ENCODE data around the gene KIF16B. TPM values are rescaled to one million over a fixed set of nuclear protein-coding genes. Genes with fewer than 3 reads are reported as not detected.
"Not testable (repeated sequence)": the region's sequence is repeated elsewhere in the genome, so short reads cannot be mapped to it uniquely, and the experiment has no call there.

The KIF16B gene
- total RNA-seq, 2 experiments from 2014 or later = 7.7 to 7.9 TPM

DNA sequence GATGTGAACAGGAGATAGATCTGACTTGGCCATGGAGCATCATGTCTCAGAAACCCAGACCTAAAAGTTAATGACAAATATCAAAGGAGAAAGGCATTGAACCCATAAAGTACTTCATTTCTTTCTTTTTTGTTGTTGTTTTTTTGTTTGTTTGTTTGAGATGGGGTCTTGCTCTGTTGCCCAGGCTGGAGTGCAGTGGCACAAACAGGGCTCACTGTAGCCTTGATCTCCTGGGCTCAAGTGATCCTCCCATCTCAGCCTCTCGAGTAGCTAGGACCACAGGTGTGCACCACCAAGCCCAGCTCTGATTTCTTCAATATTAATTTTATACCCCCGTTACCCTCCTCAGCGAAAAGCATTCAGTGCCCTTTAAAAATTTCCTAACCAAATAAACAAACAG lies 45.8 kb downstream of the KIF16B start:
- Mint-ChIP-seq H3K36me3 (peaks cover 36% of the 10 kb centered on the region), H3K9me3 (peaks cover 9% of the 10 kb centered on the region), H3K4me3 (no peak overlapping the region), H3K27ac (no peak overlapping the region), H3K4me1 (ENCODE audit: low read depth) (no peaks in the 10 kb centered on the region), H3K27me3 (no peaks in the 10 kb centered on the region)
- CTCF ChIA-PET = interaction anchor here (1.8 kb wide), 1 partner anchor 9 kb away, joined by 4 read pairs; no protein-coding TSS in a partner anchor
- intact Hi-C loops (cut with micrococcal nuclease) = no loop called here
- DNase-seq = no peak
- POLR2A ChIA-PET = no interaction called here

DNA sequence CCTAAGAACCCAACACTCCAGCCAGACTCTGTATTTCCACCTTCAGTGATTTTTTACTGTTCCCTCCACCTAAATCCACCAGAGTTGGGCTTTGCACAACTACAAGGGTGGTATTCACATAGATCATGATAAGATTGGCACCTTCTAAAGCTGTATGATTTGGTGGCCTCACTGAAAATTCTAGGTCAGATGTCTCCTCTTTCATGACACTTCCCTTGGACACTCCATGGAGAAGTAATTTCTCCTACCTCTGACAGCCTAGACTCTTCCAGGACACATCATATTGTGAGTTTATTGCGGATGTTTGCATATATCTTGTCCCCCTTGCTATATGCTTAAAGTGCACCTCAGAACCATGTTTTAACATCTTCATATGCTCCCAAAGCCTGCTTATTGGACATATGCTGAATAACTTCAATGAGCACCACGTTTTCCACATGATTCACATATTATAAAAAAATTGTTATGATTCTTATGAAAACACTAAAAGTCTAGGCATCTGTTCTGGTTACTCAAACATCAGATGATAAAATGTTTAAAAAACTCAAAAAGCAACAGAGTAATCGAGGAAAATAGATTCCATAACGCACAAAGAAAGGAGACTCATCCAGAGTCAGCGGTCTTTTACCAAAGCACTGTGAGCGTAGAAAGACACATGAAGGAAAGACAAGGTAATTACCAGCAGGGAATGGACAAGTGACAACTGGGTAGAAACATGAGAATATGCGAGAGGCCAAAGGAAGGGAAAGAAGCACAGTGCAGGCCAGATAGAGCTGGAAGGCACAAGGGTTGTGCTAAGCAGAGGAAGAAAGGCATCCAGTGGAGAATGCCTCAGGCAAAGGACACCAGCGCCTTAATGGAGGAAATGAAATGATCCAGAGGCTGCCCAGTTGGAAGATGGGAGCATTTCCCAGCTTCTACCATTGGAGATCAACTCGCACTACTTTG lies 46.5 kb downstream of the KIF16B start:
- POLR2A ChIA-PET = no interaction called here
- Mint-ChIP-seq H3K36me3 (peaks cover 36% of the 10 kb centered on the region), H3K9me3 (peaks cover 9% of the 10 kb centered on the region), H3K27ac (no peak overlapping the region), H3K4me3 (no peak overlapping the region), H3K4me1 (ENCODE audit: low read depth) (no peaks in the 10 kb centered on the region), H3K27me3 (no peaks in the 10 kb centered on the region)
- CTCF ChIA-PET = interaction anchor here (1.8 kb wide), 1 partner anchor 8 kb away, joined by 4 read pairs; no protein-coding TSS in a partner anchor
- intact Hi-C loops (cut with micrococcal nuclease) = no loop called here
- no peak for DNase-seq

DNA sequence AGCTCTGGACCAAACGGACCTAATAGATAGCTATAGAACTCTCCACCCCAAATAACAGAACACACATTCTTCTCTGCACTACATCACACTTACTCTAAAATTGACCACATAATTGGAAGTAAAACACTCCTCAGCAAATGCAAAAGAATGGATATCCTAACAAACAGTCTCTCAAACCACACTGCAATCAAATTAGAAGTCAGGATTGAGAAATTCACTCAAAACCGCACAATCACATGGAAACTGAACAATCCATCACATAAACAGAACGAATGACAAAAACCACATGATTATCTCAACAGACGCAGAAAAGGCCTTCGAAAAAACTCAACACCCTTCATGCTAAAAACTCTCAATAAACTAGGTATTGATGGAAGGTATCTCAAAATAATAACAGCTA lies 50.6 kb downstream of the KIF16B start:
- H3K4me1 Mint-ChIP-seq (ENCODE audit: low read depth); DNase-seq; CTCF ChIA-PET; H3K27ac Mint-ChIP-seq; POLR2A ChIA-PET; intact Hi-C loops (cut with micrococcal nuclease); H3K4me3 Mint-ChIP-seq; H3K9me3 Mint-ChIP-seq; H3K27me3 Mint-ChIP-seq: not testable (repeated sequence)
- peaks cover 37% of the 10 kb centered on the region for H3K36me3 Mint-ChIP-seq

DNA sequence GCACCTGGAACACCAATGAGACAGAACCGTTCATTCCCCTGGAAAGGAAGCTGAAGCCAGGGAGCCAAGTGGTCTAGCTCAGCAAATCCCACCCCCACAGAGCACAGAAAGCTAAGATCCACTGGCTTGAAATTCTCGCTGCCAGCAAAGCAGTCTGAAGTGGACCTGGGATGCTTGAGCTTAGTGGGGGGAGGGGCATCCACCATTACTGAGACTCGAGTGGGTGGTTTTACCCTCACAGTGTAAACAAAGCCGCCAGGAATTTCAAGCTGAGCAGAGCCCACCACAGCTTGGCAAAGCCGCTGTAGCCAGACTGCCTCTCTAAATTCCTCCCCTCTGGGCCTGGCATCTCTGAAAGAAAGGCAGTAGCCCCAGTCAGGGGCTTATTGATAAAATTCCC lies 53.1 kb downstream of the KIF16B start:
- H3K9me3 Mint-ChIP-seq = peaks cover 6% of the 10 kb centered on the region
- ChIA-PET CTCF (interaction anchor here (1.5 to 4.3 kb wide), 2 partner anchors 241 to 247 kb away, joined by 4 to 35 read pairs; no protein-coding TSS in a partner anchor), POLR2A (no interaction called here)
- H3K36me3 Mint-ChIP-seq = peaks cover 31% of the 10 kb centered on the region
- no peak overlapping the region for H3K4me3 Mint-ChIP-seq
- intact Hi-C loops (cut with micrococcal nuclease) = no loop called here
- no peaks in the 10 kb centered on the region for H3K4me1 Mint-ChIP-seq (ENCODE audit: low read depth)
- no peaks in the 10 kb centered on the region for H3K27me3 Mint-ChIP-seq
- no peak for DNase-seq
- H3K27ac Mint-ChIP-seq = no peak overlapping the region

DNA sequence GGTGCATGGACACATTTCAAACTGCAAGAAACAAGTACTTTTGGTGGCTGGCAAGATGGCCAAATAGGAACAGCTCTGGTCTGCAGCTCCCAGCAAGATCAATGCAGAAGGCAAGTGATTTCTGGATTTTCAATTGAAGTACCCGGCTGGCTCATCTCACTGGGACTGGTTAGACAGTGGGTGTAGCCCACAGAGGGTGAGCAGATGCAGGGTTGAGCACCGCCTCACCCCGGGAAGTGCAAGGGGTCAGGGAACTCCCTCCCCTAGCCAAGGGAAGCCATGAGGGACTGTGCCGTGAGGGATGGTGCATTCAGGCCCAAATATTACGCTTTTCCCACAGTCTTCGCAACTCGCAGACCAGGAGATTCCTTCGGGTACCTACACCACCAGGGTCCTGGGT lies 53.6 kb downstream of the KIF16B start:
- H3K27me3 Mint-ChIP-seq; H3K4me1 Mint-ChIP-seq (ENCODE audit: low read depth); H3K9me3 Mint-ChIP-seq; H3K27ac Mint-ChIP-seq; DNase-seq; H3K4me3 Mint-ChIP-seq; POLR2A ChIA-PET: not testable (repeated sequence)
- intact Hi-C loops (cut with micrococcal nuclease) = loop anchor here (2.0 kb wide), 1 partner anchor 241 kb away; no protein-coding TSS in a partner anchor
- CTCF ChIA-PET = interaction anchor here (1.5 to 4.3 kb wide), 2 partner anchors 242 to 248 kb away, joined by 4 to 35 read pairs; no protein-coding TSS in a partner anchor
- H3K36me3 Mint-ChIP-seq = peaks cover 26% of the 10 kb centered on the region

DNA sequence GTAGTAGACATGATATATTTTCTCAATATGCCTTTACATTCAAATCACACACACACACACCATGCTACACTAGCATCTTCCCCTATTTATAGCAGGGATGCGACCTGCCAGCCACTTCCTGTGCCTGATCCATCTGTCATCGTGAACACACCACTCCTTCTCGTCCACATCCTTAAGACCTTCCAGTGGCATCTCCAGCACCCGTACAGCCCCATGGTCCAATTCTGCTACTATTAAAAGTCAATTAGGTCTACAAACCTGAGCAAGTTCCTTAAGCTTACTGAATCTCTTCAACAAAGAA lies 54.5 kb downstream of the KIF16B start:
- H3K27me3 Mint-ChIP-seq = no peaks in the 10 kb centered on the region
- no peak overlapping the region for H3K4me3 Mint-ChIP-seq
- no peak for DNase-seq
- CTCF ChIA-PET = interaction anchor here (0.5 to 4.3 kb wide), 4 partner anchors 9 to 303 kb away, joined by 3 to 35 read pairs (median 4); no protein-coding TSS in a partner anchor
- peaks cover 2% of the 10 kb centered on the region for H3K9me3 Mint-ChIP-seq
- POLR2A ChIA-PET = no interaction called here
- H3K4me1 Mint-ChIP-seq (ENCODE audit: low read depth) = no peaks in the 10 kb centered on the region
- no peak overlapping the region for H3K27ac Mint-ChIP-seq
- intact Hi-C loops (cut with micrococcal nuclease) = loop anchor here (1.0 to 2.0 kb wide), 2 partner anchors 57 to 242 kb away; no protein-coding TSS in a partner anchor
- peaks cover 17% of the 10 kb centered on the region for H3K36me3 Mint-ChIP-seq

DNA sequence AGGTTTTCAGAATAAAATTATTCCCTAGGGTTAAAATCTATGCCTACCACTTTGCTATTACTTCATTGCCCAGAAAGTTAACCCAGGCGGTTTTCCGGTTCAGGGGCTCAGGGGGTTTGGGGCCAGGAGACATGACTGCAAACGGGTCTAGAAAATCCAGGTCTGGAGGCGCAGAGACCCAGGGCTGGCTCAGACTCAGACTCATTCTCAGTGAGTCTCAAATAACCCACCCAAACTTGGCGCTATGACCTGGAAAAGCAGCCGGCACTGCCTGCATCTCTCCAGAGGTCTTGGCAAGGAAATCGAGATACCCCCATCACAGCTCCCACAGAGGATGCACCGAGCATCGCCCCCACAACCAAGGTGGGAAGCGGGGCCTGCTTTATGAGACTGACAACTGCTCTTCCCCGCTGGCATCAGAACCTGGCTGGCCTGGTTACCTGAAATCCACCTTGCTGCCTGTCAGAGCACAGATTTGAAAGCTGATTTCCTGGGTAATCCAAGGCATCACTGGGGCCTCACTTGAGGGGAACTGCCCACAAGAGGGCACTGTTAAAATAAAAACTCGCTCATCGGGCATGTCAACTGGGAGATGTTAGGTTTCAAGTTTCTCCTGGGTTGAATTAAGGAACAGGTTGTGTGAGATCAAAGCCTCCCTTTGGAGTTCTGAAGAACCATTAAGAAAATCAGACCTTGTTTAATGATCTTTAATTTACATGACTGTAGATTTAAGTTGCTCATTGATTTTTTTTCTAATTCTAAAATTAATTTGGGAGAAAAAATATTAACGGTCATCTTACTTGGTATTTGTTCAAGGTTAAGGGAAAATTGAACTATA lies 55.1 kb downstream of the KIF16B start:
- ChIA-PET CTCF (interaction anchor here (0.5 to 4.3 kb wide), 4 partner anchors 9 to 304 kb away, joined by 3 to 35 read pairs (median 4); no protein-coding TSS in a partner anchor), POLR2A (no interaction called here)
- Mint-ChIP-seq H3K9me3 (no peaks in the 10 kb centered on the region), H3K36me3 (peaks cover 12% of the 10 kb centered on the region), H3K4me3 (no peak overlapping the region), H3K27me3 (no peaks in the 10 kb centered on the region), H3K4me1 (ENCODE audit: low read depth) (no peaks in the 10 kb centered on the region), H3K27ac (no peak overlapping the region)
- intact Hi-C loops (cut with micrococcal nuclease) = loop anchor here (1.0 to 2.0 kb wide), 2 partner anchors 57 to 243 kb away; no protein-coding TSS in a partner anchor
- DNase-seq = peak; percentile 37

DNA sequence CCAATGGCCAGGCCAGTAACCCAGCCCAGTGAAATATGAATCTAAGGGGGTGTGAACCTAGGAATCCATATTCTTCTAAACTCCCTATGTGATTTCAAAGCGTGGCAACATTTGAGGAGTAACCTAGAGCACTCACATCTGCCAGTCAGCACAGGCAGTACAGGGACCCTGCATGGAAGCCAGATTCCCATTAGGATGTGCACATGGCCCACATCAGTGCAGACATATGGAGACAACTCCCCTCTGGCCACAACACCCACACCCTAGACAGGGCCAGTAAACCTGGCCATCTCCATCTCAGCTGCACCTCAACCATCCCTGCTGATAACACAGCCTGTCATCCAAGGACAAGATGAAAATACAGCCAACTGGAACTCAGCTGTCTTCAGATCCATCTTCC lies 56.5 kb downstream of the KIF16B start:
- CTCF ChIA-PET = interaction anchor here (1.3 to 4.3 kb wide), 2 partner anchors 41 to 244 kb away, joined by 3 to 35 read pairs; no protein-coding TSS in a partner anchor
- H3K4me1 Mint-ChIP-seq (ENCODE audit: low read depth) = no peaks in the 10 kb centered on the region
- no peak overlapping the region for H3K4me3 Mint-ChIP-seq
- no peaks in the 10 kb centered on the region for H3K27me3 Mint-ChIP-seq
- no peak for DNase-seq
- H3K36me3 Mint-ChIP-seq = peaks cover 11% of the 10 kb centered on the region
- POLR2A ChIA-PET = no interaction called here
- H3K9me3 Mint-ChIP-seq = no peaks in the 10 kb centered on the region
- H3K27ac Mint-ChIP-seq = no peak overlapping the region
- intact Hi-C loops (cut with micrococcal nuclease) = no loop called here

DNA sequence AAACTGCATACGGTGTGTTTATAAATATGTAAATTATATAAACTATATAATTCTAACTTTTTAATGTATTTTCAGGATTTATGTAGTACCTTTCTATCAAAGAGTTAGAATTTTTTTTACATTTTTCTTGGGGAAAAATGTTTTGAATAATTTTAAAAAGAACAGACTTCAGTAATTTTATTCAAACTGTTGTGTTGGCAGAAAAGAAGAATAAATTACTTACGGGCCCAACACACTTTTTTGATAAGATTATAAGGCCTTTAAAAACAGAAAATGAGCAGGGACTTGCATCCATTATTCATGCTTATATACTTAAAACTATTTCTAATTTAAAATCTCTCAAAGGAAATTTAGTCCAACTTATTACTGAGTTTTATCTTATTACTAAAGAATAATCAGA lies 58.2 kb downstream of the KIF16B start:
- H3K27ac Mint-ChIP-seq = no peak overlapping the region
- intact Hi-C loops (cut with micrococcal nuclease) = no loop called here
- no peaks in the 10 kb centered on the region for H3K27me3 Mint-ChIP-seq
- H3K36me3 Mint-ChIP-seq = peaks cover 11% of the 10 kb centered on the region
- H3K4me1 Mint-ChIP-seq (ENCODE audit: low read depth) = no peaks in the 10 kb centered on the region
- H3K9me3 Mint-ChIP-seq = no peaks in the 10 kb centered on the region
- no peak for DNase-seq
- H3K4me3 Mint-ChIP-seq = no peak overlapping the region
- POLR2A ChIA-PET = no interaction called here
- CTCF ChIA-PET = interaction anchor here (0.9 kb wide), 1 partner anchor 246 kb away, joined by 3 read pairs; no protein-coding TSS in a partner anchor

DNA sequence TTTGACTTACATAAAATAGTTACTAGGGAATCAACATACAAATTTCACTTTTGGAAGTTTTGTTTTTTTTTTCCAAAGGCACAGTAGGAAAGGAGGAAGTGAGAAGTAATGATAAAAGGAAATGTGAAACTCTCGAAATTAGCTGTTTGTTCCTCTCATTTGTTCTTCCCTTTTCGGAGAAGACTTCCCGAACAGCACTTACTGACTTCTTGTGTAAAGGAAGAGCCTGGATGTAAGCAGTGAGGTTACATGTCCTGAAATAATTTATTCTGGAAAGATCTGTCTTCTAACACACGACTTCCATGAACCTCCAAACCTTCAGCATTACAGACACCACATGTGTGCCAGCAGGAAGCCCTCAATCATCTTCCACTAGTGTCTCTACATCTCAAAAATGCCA lies 59.1 kb downstream of the KIF16B start:
- H3K27ac Mint-ChIP-seq = no peak overlapping the region

DNA sequence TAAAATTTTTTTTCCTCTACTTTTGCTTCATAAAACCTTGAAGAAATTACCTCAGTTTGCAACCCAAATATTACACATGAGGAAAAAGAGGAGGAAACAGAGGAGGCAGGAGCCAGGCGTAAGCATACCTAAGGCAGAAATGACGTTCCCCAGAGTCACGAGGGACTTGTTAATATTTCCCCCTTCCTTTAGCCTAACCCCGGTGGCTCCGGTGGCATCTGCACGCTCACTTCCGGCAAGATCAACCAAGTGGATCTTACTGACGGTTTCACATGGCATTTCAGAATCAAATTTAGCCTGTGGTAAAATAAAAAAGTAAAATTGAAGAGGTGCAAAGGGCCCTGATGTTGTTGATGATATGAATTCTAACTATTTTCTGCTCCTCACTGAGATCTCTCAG lies 67.4 kb downstream of the KIF16B start:
- POLR2A ChIA-PET = no interaction called here
- H3K36me3 Mint-ChIP-seq = peaks cover 27% of the 10 kb centered on the region
- H3K4me3 Mint-ChIP-seq = no peak overlapping the region
- DNase-seq = no peak
- intact Hi-C loops (cut with micrococcal nuclease) = no loop called here
- CTCF ChIA-PET = no interaction called here
- H3K27ac Mint-ChIP-seq = no peak overlapping the region
- H3K9me3 Mint-ChIP-seq = no peaks in the 10 kb centered on the region
- no peaks in the 10 kb centered on the region for H3K27me3 Mint-ChIP-seq
- H3K4me1 Mint-ChIP-seq (ENCODE audit: low read depth) = no peaks in the 10 kb centered on the region

More for the DNA sequence above, 59.1 kb downstream of the KIF16B start:
- Mint-ChIP-seq H3K9me3 (no peaks in the 10 kb centered on the region), H3K36me3 (peaks cover 13% of the 10 kb centered on the region), H3K4me1 (ENCODE audit: low read depth) (no peaks in the 10 kb centered on the region), H3K4me3 (no peak overlapping the region), H3K27me3 (no peaks in the 10 kb centered on the region)
- ChIA-PET POLR2A (no interaction called here), CTCF (interaction anchor here (0.9 kb wide), 1 partner anchor 247 kb away, joined by 3 read pairs; no protein-coding TSS in a partner anchor)
- intact Hi-C loops (cut with micrococcal nuclease) = no loop called here
- DNase-seq = no peak

DNA sequence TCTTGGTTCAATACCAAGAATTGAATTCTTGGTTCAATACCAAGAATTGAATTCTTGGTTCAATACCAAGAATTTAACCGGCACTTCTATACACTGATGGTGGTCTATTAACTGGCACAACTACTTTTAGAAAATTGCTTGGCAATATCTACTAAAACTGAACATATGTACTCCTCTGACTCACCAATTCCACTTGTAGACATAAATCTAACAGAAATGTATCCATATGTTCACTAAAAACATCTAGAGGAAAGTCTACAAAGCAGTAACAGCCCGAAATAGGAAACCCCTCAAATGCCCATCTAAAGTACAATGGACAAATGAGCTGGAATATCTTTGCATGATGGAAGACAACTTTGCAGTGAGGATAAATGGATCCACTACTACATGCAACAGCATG lies 71.9 kb downstream of the KIF16B start:
- H3K27me3 Mint-ChIP-seq = no peaks in the 10 kb centered on the region
- no peaks in the 10 kb centered on the region for H3K9me3 Mint-ChIP-seq
- intact Hi-C loops (cut with micrococcal nuclease) = no loop called here
- H3K4me3 Mint-ChIP-seq = no peak overlapping the region
- H3K27ac Mint-ChIP-seq = no peak overlapping the region
- no peak for DNase-seq
- no peaks in the 10 kb centered on the region for H3K4me1 Mint-ChIP-seq (ENCODE audit: low read depth)
- ChIA-PET CTCF (no interaction called here), POLR2A (no interaction called here)
- peaks cover 18% of the 10 kb centered on the region for H3K36me3 Mint-ChIP-seq

Measured in activated CD4-positive, alpha-beta memory T cell treated with anti-CD3 and anti-CD28 coated beads for 36 hours (primary cell).